Measurements from ENCODE around the gene PLGRKT. TPM values are rescaled to one million over a fixed set of nuclear protein-coding genes. Genes with fewer than 3 reads are reported as not detected.

PLGRKT gene
- total and polyA plus RNA-seq, 2 donors (not counting 3 experiments of a cell fraction or from before 2014, with no cell fraction given) = 3.8 to 21.2 TPM

DNA sequence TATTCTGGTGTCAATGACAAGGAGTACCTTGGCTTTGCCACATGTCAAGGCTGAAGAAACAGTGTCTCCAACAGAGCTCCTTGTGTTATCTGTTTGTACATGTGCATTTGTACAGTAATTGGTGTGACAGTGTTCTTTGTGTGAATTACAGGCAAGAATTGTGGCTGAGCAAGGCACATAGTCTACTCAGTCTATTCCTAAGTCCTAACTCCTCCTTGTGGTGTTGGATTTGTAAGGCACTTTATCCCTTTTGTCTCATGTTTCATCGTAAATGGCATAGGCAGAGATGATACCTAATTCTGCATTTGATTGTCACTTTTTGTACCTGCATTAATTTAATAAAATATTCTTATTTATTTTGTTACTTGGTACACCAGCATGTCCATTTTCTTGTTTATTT, 32.4 kb upstream of the PLGRKT start:
- BruUV-seq (replicated peaks) = no TSS peak
- intact Hi-C loops (cut with micrococcal nuclease) (no loop called here), dilution Hi-C loops (cut with MboI; ENCODE audit: extremely low pct_ligation_motif_present, low sequenced_read_pairs) (no loop called here)
- no peak for DNase-seq (ENCODE audit: low read depth, low spot score)
- Histone ChIP-seq H3K4me3 (replicated peaks in 1 of 3; ENCODE audit: insufficient read depth in 1 of 3, low read depth in 1 of 3, low read length in 3 of 3) (no peak overlapping the region), H2AFZ (ENCODE audit: low read depth, low read length) (no peak overlapping the region), H3K27me3 (ENCODE audit: control insufficient read depth in 2 of 2, insufficient read depth in 2 of 2, low read length in 2 of 2) (no peaks in the 10 kb centered on the region), H3K27ac (ENCODE audit: insufficient read depth, low read depth, low read length) (no peak overlapping the region), H3K9me3 (replicated peaks; ENCODE audit: control insufficient read depth, insufficient read depth, low read length) (no peaks in the 10 kb centered on the region), H3K4me2 (ENCODE audit: insufficient read depth, low read length) (no peak overlapping the region), H3K79me2 (ENCODE audit: control insufficient read depth, insufficient read depth, low read length) (no peaks in the 10 kb centered on the region), H3K9ac (replicated peaks; ENCODE audit: extremely low read depth, insufficient read depth, low read length) (no peak overlapping the region), H3K36me3 (ENCODE audit: control insufficient read depth in 2 of 2, extremely low read depth in 1 of 2, insufficient read depth in 2 of 2, low read length in 2 of 2) (peaks cover 11 to 39% of the 10 kb centered on the region in 2 experiments), H3K4me1 (ENCODE audit: control insufficient read depth, extremely low read depth, insufficient read depth, low read length) (no peaks in the 10 kb centered on the region), H4K20me1 (replicated peaks; ENCODE audit: control insufficient read depth, extremely low read depth, insufficient read depth, low read length) (no peaks in the 10 kb centered on the region), H3K9me1 (replicated peaks; ENCODE audit: control insufficient read depth, extremely low read depth, insufficient read depth, low read length) (no peaks in the 10 kb centered on the region)
- FAIRE-seq = no peak
- ChIA-PET POLR2A (no interaction called here), CTCF (interaction anchor here (1.1 to 1.9 kb wide), 2 partner anchors 15 to 284 kb away, joined by 3 to 8 read pairs; no protein-coding TSS in a partner anchor)
- TF ChIP-seq GATA2 (IDR thresholded peaks at IDR 0.05; ENCODE audit: insufficient read depth, insufficient read length, low read depth, low read length) (no peak), EZH2 (IDR thresholded peaks at IDR 0.05; ENCODE audit: borderline replicate concordance, low read depth, low read length, severe bottlenecking) (no peak), POLR2AphosphoS5 (IDR thresholded peaks at IDR 0.05; ENCODE audit: insufficient read depth, low read depth, low read length) (no peak), MAX (IDR thresholded peaks at IDR 0.05; ENCODE audit: insufficient read depth, insufficient read length) (no peak)

GRCh38 chr9:5468850-5469249, 31.1 kb upstream of the PLGRKT start:
- intact Hi-C loops (cut with micrococcal nuclease) = no loop called here
- POLR2A ChIA-PET = no interaction called here
- Histone ChIP-seq H3K27ac (ENCODE audit: insufficient read depth, low read depth, low read length) (no peak overlapping the region), H3K9me1 (replicated peaks; ENCODE audit: control insufficient read depth, extremely low read depth, insufficient read depth, low read length) (no peaks in the 10 kb centered on the region), H3K9me3 (replicated peaks; ENCODE audit: control insufficient read depth, insufficient read depth, low read length) (no peaks in the 10 kb centered on the region), H3K36me3 (ENCODE audit: control insufficient read depth in 2 of 2, extremely low read depth in 1 of 2, insufficient read depth in 2 of 2, low read length in 2 of 2) (peaks cover 17 to 48% of the 10 kb centered on the region in 2 experiments), H3K4me2 (ENCODE audit: insufficient read depth, low read length) (no peak overlapping the region), H3K9ac (replicated peaks; ENCODE audit: extremely low read depth, insufficient read depth, low read length) (no peak overlapping the region), H3K79me2 (ENCODE audit: control insufficient read depth, insufficient read depth, low read length) (no peaks in the 10 kb centered on the region), H3K4me1 (ENCODE audit: control insufficient read depth, extremely low read depth, insufficient read depth, low read length) (no peaks in the 10 kb centered on the region), H3K4me3 (replicated peaks in 1 of 3; ENCODE audit: insufficient read depth in 1 of 3, low read depth in 1 of 3, low read length in 3 of 3) (no peak overlapping the region), H4K20me1 (replicated peaks; ENCODE audit: control insufficient read depth, extremely low read depth, insufficient read depth, low read length) (no peaks in the 10 kb centered on the region), H2AFZ (ENCODE audit: low read depth, low read length) (no peak overlapping the region), H3K27me3 (ENCODE audit: control insufficient read depth in 2 of 2, insufficient read depth in 2 of 2, low read length in 2 of 2) (no peaks in the 10 kb centered on the region)
- DNase-seq (ENCODE audit: low read depth, low spot score) = no peak
- dilution Hi-C loops (cut with MboI; ENCODE audit: extremely low pct_ligation_motif_present, low sequenced_read_pairs) = no loop called here
- BruUV-seq (replicated peaks) = no TSS peak
- TF ChIP-seq MYC (IDR thresholded peaks at IDR 0.05; ENCODE audit: low read depth, low read length) (no peak), GATA2 (IDR thresholded peaks at IDR 0.05; ENCODE audit: insufficient read depth, insufficient read length, low read depth, low read length) (no peak), POLR2AphosphoS5 (IDR thresholded peaks at IDR 0.05; ENCODE audit: insufficient read depth, low read depth, low read length) (no peak), JUN (IDR thresholded peaks at IDR 0.05; ENCODE audit: borderline replicate concordance, insufficient read depth, insufficient read length, low read depth) (no peak), POLR2A (IDR thresholded peaks at IDR 0.05; ENCODE audit: low read depth, low read length) (no peak), MAX (IDR thresholded peaks at IDR 0.05; ENCODE audit: insufficient read depth, insufficient read length) (no peak)
- TF ChIP-seq, protein P1, sequence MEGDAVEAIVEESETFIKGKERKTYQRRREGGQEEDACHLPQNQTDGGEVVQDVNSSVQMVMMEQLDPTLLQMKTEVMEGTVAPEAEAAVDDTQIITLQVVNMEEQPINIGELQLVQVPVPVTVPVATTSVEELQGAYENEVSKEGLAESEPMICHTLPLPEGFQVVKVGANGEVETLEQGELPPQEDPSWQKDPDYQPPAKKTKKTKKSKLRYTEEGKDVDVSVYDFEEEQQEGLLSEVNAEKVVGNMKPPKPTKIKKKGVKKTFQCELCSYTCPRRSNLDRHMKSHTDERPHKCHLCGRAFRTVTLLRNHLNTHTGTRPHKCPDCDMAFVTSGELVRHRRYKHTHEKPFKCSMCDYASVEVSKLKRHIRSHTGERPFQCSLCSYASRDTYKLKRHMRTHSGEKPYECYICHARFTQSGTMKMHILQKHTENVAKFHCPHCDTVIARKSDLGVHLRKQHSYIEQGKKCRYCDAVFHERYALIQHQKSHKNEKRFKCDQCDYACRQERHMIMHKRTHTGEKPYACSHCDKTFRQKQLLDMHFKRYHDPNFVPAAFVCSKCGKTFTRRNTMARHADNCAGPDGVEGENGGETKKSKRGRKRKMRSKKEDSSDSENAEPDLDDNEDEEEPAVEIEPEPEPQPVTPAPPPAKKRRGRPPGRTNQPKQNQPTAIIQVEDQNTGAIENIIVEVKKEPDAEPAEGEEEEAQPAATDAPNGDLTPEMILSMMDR (IDR thresholded peaks at IDR 0.05; ENCODE audit: extremely low read depth in 1 of 2, insufficient read depth in 1 of 2, low read depth in 1 of 2, low read length in 2 of 2) = no peak
- no peak for FAIRE-seq
- CTCF ChIA-PET = interaction anchor here (0.9 to 1.9 kb wide), 4 partner anchors 14 to 283 kb away, joined by 3 to 8 read pairs (median 4); partner anchors contain the start of gene CD274

Measured in endothelial cell of umbilical vein (primary cell).